ENCODE data around the gene AFAP1.

Gene AFAP1

DNA sequence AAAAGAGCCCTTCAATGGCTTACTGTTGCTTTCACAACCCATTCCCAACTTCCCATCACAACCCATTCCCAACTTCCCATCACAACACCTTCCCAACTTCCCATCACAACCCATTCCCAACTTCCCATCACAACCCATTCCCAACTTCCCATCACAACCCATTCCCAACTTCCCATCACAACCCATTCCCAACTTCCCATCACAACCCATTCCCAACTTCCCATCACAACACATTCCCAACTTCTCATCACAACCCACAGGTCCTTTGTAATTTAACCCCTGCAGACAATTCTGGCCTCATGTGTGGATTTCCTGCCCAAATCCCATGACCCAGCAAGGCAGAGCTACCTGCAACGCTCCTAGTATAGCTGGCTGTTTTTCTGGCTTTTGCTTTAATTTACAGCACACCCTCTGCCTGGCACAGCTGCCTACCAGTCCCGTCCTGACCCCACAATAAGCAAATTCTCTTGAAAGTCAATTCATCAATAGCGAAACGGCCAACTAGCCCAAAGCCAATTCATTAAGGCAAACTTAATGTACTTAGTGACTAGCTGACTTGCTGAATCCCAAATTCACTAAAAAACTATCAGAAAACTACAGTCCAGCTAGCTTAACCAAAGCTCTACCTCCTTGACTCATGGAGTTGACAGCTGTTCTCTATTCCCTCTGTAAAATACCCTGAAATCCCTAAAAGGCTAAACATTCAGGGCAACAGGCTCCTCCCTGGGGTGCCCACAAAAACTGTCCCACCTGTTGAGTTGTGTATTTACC, 75.6 kb downstream of the AFAP1 start:
- no peak for DNase-seq

DNA sequence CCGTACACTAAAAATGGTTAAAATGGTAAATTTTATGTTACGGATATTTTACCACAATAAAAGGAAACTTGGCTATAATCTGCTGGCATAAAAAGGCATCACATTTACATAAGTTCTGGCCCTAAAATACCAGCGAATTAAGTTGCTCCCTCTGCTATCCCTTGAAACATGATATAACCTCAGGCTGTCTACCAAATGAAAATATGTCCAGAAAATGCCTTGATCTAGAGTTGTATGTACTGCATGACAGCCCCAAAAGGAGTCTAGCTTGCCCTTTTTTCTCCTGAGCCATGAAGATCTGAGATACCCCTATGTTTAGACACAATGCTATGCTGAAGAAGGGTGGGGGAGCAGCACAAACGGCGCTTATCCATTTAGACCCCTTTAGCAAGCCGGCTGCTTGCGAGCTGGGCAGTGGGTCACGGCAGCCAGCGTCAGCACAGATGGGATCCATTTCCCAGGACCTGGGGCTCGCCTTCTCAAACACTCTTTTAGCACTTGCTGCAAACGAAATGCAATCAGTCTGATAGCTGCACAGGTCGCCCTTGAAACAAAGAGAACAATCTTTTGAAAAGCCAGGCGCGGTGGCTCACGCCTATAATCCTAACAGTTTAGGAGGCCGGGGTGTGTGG, 77.0 kb downstream of the AFAP1 start:
- peak; percentile 56 for DNase-seq

DNA sequence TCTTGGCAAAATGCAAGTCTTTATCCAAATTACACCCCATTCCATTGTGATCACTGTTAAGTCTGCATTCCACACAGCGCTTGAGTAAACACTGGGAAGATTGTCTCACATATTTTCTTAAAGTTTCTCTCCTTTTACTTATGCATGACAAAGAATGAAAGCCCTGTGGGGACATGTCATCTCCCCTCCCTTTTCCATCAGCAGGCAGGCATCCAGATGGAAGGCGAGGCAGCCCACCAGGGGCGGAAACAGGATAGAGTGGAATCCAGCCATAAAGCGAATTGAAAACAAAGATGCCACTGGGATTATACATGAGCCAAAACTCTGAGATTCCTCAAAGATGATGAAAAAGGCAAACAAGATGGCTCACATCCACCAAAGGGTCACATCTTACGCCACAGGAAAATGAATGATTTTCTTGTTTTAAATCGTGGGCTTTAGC, 78.2 kb downstream of the AFAP1 start:
- DNase-seq: peak; percentile 100

- peak; percentile 23 for DNase-seq
Measured at GRCh38 chr4:7860600-7861163, 79.0 kb downstream of the AFAP1 start.

DNA sequence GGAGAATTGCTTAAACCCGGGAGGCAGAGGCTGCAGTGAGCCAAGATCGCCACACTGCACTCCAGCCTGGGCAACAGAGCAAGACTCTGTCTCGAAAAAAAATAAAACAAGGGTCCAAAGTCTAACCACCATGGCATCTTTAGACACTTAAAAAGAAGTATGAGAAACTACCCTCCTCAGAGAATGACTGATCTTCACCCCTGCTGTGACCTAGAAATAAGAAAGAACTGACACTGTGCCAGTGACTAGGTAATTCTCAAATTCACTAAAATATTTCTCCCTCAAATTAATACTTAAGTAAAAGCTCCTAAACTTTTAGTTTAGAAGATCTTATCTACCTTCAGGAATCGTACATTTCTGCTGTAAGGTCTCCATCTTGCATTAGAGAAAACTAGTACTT, 80.3 kb downstream of the AFAP1 start:
- peak; percentile 42 for DNase-seq

GRCh38 chr4:7858498-7858897, 81.2 kb downstream of the AFAP1 start:
- DNase-seq: no peak

DNA sequence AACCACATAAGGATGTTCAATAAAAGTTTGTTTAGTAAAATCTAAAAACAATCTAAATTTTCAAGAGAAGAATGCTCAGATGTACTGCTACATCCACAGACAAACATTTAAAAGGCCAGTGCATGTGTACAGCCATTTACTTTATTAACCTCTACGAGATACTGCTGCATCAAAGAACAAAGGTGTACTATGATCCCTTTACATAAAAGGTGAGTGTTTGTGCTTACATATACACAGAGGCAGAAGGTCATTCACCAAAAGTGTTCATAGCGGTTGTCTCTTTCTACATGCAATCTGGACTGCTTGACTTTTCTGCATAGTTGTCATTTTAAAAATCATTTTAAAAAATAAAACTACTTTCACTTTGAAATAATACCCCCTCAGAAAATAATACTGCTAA, 81.7 kb downstream of the AFAP1 start:
- no peak for DNase-seq

DNA sequence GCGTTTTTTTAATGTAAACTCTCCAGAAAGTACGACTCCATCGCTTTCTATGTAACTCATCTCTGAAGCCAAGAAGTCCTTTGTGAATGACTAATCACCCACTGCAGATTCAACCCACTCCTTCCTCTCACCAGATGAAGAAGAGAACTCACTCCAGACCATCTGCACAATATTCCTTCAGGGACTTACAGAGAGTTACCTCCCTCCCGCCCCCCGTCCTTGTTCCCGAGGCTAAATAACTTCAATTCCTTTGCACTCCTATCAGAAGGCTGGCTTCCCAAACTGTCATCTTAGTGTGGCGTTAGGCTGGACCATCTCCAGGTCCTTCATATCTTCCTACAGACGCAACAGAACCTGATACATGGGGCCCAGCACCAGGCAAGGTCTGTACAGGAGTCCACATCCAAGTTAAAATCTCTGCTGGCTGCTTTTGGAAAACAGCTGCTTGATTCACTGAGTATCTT, 82.4 kb downstream of the AFAP1 start:
- peak; percentile 92 for DNase-seq

DNA sequence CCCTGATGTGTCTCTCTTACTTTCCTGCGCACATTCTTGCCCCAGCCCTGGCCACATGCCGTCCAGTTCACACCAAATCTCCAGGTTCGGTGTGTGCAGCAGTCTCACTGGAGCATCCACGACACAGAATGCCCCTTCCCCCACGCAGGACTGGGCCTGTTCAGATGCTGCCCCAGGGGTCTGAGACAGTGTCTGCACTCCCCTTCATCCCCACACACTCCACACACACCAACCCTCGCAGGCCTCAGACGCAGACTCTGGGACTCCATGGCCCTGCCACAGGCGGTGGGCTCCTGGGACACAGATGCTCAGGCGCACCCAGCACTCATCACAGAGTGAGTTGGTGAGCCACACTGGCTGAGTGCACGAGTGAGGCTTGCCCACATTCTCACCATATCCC, 83.9 kb downstream of the AFAP1 start:
- DNase-seq: no peak

DNA sequence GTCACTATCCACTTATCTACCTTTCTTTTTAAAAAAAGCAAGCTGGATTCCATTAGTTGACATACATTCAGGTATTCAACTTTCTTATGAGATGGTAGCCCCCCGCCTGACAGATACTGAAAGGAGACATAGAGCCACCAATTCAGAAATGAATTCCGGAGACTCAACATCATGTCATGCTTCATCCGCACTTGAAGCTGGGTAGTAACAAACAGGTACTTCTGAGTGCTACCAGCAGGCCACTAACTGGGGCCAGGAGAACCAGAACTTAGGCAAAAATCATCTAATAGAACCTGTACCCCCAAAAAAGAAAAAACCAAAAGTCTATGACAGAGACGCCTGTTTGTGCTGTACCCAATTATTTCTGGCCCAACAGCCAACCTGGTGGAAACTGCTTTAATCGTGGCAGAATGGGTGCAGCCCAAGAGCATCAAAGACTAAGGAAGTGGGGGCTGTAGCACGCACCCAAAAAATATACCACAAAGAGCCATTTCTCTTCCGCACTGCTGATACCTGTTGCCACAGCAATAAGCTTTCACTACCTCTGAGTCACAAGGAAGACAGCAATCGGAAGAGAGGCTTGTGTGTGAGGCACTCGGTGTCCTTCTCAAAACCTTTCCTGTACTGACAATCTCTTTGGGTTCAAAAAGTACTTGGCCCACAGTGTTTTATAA, 84.8 kb downstream of the AFAP1 start:
- DNase-seq: no peak

GRCh38 chr4:7854216-7854615, 85.4 kb downstream of the AFAP1 start:
- no peak for DNase-seq

DNA sequence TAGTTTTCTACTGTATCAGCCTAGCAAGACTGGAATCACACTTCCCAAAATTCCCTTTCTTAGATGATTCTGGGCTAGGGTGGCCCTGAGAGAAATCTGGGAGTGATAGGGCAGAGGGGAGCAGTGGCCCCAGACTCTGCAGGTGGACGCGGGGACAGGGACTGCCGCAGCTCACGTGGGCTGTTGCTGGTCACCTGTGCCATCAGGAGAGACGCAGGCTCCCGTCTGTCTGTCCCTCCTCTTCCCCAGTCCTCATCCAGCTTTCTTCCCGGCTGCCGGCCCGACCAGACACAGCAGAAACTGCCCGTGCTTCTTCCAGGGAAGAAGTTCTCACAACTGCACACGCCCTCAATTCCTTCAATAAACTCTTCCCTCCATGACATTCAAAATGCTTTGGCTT, 86.4 kb downstream of the AFAP1 start:
- DNase-seq: no peak

- DNase-seq: no peak
Measured at GRCh38 chr4:7852568-7853185, 87.0 kb downstream of the AFAP1 start.

GRCh38 chr4:7850489-7850888, 89.2 kb downstream of the AFAP1 start:
- no peak for DNase-seq

GRCh38 chr4:7847206-7847605, 92.5 kb downstream of the AFAP1 start:
- DNase-seq: peak; percentile 34

DNA sequence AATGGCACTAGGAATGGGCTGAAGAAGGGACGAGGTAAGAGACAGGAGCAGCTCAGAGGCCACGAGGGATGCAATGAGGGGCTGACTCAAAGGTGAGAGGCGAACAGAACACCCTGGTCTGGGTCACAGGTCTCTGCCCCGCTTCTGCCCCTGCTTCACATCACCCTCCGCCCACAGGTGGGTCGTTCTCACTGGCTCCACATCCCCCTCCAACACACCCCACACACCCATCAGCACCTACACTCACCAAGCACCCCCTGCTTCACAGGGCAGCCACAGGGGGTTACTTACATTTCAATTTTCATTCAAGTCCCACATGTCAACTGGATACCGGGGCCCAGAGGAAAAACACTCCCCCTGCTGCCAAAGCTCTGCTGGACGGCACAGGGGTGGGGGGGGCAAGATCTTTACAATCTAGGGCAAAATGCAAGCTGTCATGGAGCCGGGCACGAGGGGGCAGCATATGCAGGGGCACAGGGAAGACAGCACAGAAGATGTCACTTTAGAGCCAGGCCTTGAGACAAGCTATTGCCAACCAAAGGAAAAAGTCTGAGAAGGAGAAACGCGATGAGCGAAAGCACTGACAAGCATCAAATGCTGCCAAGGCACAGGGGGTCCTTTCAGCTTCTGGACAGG, 94.0 kb downstream of the AFAP1 start:
- peak; percentile 54 for DNase-seq

DNA sequence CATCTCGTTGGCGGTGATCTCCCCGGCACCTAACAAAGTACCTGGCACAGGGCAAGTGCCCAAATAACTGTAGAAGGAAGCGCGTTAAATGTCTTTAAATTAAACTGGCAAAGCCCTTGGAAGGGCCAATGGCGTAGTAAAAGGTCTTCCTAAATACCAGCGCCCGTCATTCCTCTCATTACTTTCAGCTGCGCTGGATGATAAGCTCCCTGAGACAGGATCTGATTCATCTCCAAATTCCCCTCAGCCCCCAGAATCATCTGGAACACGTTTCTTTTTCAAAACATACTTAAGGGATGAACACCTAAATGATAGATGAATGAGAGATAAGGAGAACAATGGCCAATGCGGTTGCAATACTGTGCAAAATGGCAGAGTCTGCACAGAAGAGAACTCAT, 95.1 kb downstream of the AFAP1 start:
- peak; percentile 87 for DNase-seq

- DNase-seq: peak; percentile 87
Measured at GRCh38 chr4:7843831-7844593, 95.6 kb downstream of the AFAP1 start.

DNA sequence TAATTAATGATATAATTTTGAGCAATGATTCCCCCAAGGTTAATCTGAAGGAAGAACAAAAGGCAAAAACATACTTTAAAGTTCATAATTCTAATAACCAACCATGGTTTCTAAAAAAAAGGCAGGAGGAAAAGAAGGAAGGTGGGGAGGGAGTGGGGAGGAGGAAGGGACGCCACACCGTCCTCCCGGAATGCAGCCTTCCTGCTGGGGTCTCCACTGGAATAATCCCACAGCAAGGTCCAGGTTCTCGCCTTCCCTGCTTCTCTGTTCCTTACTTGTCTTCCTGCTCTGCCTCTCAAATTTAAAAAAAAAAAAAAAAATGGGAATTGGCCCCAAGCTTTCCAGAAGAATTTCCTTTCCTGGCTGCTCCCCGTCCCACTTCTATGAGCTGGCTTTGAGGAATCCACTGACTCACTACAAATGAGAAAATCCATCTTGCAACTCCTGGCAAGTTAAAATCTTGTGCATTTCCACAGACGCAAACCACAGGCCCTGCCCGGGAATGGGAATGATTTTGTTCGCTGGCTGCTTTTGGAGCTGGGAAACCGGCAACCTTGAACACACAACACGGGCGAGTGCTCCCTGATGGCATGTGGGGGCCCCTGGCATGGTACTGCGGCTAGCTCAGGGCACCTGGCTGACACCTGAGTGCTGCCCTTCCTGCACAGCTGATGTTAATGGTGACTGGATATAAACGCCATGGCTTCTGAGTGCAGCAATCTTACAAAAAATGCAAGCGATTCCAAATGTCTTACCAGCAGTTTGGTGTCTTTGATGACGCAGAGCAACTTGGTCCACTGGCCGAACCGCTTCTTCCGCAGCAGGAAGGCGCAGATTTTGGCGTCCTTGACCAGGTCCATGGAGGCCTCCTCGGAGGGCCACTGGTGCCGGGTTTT, 97.0 kb downstream of the AFAP1 start:
- peak; percentile 99 for DNase-seq

GRCh38 chr4:7841894-7842293, 97.8 kb downstream of the AFAP1 start:
- DNase-seq: no peak
